Fibroblast of villous mesenchyme (primary cell): ENCODE data around the gene GRIN2A. TPM values are rescaled to one million over a fixed set of nuclear protein-coding genes. Genes with fewer than 3 reads are reported as not detected.

Experiments used
- DNase-seq: peaks from one replicate; pipeline ENCODE4 v3.0.0-alpha.2; 2010; ENCODE audit warnings: low read depth
- H3K4me3 ChIP-seq: 2 replicates; pipeline ENCODE4 v1.5.1; 2011; ENCODE audit warnings: low read depth, mild to moderate bottlenecking, low read length
- CTCF ChIP-seq: IDR thresholded peaks from 2 replicates; pipeline ENCODE4 v1.5.1; 2012; ENCODE audit warnings: low read depth, mild to moderate bottlenecking, low read length; ENCODE audit not compliant: insufficient read depth
- total RNA-seq: library from RNA; depleted of rRNA; stranded (reverse); fragments of >200 nt; gene quantifications from 2 replicates; pipeline ENCODE4 v1.2.3, GENCODE V29; 2012

The GRIN2A gene
- total RNA-seq, 1 donor: 1.3 TPM

- H3K4me3 ChIP-seq: no peak overlapping the region
- TF ChIP-seq CTCF: no peak
- DNase-seq: no peak
Measured at GRCh38 chr16:9949396-9949795, 232.8 kb downstream of the GRIN2A start.

- TF ChIP-seq CTCF: no peak
- no peak overlapping the region for H3K4me3 ChIP-seq
- no peak for DNase-seq
Measured at GRCh38 chr16:9948933-9949332, 233.3 kb downstream of the GRIN2A start.

GRCh38 chr16:9946022-9946720 lies 236.1 kb downstream of the GRIN2A start:
- no peak overlapping the region for H3K4me3 ChIP-seq
- no peak for DNase-seq
- no peak for TF ChIP-seq CTCF

GRCh38 chr16:9943121-9943520 lies 239.1 kb downstream of the GRIN2A start:
- DNase-seq: no peak
- TF ChIP-seq CTCF: no peak
- no peak overlapping the region for H3K4me3 ChIP-seq

GRCh38 chr16:9941245-9941644 lies 241.0 kb downstream of the GRIN2A start:
- no peak for DNase-seq
- H3K4me3 ChIP-seq: no peak overlapping the region
- TF ChIP-seq CTCF: no peak

- DNase-seq: no peak
- TF ChIP-seq CTCF: no peak
- H3K4me3 ChIP-seq: no peak overlapping the region
Measured at GRCh38 chr16:9934723-9935508, 247.3 kb downstream of the GRIN2A start.
